Pons (tissue), 1 donor: ENCODE data around the gene OSCAR.

Source experiments
- DNase-seq: peaks from one replicate; pipeline ENCODE4 v3.0.0-alpha.2; 2016; ENCODE audit warnings: low spot score

The OSCAR gene, protein sequence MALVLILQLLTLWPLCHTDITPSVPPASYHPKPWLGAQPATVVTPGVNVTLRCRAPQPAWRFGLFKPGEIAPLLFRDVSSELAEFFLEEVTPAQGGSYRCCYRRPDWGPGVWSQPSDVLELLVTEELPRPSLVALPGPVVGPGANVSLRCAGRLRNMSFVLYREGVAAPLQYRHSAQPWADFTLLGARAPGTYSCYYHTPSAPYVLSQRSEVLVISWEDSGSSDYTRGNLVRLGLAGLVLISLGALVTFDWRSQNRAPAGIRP

DNA sequence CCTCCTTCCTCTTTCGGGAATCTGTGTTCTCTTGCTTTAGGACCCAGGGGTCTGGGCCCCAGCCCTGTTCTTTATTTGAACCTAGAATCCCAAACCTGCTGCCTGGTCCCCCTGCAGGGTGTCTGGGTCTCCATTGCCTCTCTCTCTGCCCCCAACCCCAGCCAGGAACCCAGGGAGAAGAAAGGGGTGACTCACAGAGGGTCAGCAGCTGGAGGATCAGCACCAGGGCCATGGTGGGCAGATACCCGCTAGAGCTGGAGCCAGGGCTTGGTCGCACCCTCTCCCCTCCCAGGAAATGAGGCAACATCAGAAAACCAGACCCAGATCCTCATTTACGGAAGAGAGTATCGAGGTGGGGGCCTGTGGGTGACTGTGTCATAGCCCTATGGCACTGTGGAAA, at the start of gene OSCAR:
OSCAR (minus strand) TSS at position 243 of the 400 bp plus-strand sequence; CDS start at position 232, 11 bp downstream.
- peak; percentile 40 for DNase-seq

DNA sequence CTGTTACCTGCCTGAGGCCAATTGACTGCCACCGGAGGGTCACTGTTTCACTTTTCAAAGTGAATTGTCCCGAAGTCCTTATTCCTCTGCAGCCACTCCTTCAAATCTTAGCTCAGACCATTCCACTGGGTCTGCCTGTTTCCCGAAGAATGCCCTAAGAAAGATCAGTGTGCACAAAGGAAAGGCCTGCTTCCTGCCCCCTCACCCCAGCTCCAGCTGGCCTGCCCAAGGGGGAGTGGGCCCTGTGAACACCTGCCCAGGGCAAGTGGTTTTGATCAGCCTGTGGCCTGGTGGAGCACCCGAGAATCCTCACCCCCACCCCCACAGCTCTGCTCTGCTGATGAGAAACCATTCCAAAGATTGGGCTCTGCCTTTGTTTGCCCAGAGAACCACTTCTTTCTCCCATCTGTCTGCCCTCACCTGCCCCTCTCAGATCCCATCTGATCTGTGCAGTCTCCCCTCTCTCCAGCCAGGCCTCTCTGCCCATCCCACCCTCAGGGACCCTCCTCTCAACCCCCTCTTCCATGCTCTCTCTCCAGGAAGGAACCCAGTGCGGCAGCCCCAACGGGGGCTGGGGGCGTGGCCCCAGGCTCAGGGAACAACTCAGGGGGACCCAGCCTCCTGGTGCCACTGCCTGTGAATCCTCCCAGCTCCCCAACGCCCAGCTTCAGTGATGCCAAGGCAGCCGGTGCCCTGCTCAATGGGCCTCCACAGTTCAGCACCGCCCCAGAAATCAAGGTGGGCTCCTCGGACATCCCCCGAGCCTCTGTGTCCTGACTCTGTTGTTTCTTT, 48.6 kb upstream of the OSCAR start:
- DNase-seq: no peak

DNA sequence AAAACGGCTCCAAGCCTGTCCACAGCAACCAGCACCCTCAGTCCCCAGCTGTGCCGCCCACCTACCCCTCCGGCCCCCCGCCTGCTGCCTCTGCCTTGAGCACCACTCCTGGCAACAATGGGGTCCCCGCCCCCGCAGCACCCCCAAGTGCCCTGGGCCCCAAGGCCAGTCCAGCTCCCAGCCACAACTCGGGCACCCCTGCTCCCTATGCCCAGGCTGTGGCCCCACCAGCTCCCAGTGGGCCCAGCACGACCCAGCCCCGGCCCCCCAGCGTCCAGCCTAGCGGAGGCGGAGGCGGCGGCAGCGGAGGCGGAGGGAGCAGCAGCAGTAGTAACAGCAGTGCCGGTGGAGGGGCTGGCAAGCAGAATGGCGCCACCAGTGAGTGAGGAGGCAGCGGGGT, 47.6 kb upstream of the OSCAR start:
- no peak for DNase-seq

DNA sequence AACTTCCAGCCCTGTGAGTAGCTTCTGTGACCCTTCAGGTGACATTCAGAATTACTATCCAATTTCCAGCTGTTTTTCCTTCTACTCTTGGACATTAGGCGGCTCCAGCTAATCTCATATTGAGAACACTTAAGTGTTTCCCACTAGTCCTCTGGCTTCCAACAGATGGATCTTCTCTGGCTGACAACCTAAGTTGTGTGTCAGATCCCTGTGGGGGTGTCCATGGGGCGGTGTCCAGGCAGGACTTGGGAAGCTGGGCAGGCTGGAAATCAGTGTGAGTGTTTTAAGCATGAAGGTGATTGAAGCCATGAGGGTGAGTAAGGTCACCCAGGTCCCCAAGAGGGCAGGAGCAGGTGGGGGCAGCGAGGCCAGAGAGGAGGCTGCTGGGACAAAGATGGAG, 47.1 kb upstream of the OSCAR start:
- DNase-seq: no peak

DNA sequence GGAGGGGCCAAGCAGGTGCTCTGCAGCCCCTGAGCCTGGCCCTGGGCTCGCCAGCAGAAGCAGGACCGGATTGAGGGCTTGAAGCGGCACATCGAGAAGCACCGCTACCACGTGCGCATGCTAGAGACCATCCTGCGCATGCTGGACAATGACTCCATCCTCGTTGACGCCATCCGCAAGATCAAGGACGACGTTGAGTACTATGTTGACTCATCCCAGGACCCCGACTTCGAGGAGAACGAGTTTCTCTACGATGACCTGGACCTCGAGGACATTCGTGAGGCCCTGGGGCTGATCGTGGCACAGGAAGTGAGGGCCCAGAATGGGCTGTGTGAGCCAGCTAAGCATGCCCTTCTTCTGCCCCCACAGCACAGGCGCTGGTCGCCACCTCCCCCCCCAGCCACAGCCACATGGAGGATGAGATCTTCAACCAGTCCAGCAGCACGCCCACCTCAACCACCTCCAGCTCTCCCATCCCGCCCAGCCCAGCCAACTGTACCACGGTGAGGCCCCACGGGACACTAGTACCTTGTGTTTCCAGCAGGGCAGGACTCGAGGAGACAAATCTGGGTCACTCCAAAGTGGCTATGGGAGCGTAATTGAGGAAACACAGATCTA, 45.0 kb upstream of the OSCAR start:
- no peak for DNase-seq

DNA sequence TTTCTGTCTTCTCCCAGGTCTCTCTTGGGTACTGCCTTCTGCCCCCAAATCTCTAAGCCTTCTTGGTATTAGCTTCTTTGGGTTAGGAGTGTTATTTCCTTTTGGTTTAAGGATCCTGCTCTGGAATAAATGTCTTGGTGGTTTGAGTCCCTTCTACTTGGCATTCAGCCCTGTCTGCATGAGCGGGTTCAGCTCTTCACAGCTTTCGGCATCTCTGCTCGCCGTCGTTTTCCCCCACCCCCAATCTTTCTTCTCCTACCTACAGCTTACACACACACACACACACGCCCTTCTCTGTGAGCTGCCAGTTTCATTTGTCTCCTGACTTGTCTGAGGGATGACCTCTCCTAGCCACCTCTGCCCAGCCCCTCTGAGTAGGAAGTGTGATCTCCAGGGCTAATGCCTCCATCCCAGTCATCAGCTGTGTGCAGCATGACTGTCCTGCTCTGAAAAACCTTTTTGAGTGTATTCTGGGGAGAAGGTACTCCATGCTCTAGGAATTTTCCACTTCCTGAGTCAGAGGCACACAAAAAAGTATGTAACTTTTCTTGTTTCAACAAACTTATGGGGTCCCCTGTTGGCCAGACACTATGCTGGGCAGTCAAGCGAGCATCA, 41.7 kb upstream of the OSCAR start:
- DNase-seq: no peak

DNA sequence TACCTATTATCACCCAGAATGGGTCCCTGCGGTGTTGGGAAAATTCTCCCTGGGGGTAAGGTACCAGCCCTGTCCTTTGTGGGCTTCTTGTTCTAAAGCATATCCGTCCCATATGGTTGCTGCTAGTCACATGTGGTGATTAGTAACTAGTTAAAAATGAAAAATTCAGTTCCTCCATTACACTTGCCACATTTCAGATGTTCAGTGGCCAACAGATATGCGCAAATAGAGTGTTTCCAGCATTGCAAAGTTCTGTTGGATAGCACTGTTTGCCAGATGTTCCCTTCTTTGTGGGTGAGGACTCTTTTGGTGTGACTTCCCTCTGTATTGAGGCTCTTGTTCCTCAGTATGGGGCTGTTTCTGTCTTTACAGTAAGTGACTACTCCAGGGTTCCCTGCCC, 40.8 kb upstream of the OSCAR start:
- DNase-seq: no peak

DNA sequence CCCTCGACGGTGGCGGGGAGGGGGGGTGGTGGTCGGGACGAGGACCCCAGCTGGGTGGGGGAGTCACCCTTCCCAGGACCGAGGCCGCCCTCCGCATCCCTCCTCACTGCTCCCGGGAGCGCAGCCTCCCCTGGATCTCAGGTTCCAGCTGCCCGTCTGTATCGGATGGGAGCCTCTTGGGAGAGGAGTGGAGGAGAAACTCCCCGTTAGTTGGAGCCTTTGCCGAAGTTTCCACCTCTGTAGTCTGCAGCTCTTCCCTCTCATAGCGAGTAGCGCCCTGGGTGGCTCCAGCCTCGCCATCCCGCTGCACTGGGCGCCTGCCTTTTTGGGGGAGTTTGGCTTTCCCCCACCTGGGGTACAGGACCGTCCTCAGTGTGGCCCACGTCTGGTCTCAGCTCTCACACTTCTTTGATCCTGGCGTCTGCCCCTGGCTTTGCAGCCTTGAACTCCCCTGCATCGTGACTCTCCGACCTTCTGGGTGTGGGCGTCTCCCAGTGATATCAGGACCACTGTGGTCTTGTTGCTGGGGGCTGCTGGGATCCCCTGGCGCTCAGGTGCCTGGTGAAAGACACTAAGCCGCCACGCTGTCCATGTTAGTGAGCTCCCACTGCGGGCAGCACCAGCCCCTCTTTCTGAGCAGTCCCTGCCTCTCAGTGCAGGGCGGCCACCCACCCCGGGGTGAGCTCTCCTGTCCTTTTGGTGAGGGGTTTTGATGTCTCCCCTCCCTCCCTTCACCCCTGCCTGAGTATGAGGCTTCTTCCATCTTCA, 38.1 kb upstream of the OSCAR start:
- no peak for DNase-seq

DNA sequence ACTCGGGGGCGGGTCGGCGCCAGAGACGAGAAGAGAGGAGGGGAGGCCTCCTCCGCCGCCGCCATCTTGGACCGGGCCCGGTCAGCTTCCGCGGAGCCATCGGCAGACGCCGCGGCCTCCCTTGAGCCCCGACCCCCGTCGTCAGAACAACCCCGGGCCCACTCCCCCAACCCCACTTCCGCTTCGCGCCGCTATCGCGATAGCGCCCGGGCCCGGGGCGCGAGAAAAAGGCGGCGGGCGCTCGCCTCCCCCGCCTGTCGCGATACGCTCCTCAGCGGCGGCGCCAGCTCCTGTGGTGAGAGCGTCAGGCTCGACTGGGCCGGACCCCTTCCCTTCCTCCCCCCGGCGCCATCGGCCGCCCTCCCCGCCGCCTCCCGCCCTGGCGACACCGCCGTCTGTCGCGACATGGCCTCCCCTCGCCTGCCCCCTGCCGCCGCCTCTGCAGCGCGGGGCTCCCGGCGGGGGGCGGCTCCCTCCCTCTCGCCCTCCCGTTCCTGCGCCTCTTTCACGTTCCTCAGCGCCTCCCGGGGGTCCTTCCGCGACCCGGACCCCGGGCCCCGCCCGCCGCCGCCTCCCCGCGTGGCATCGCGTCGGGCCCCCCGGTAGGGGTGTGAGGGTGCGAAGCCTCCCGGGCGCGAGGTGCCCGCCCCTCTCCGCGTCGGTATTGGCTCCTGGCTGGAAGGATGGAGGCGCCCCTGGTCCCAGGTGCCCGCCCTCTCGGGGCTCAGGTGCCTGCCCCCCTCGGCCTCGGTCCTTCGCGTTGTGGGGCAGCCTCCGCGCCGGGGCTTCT, 37.3 kb upstream of the OSCAR start, which contains the start of gene CNOT3:
CNOT3 (plus strand) TSS at position 64 of the 790 bp plus-strand sequence. CDS start 5,217 bp downstream, outside the sequence.
- no peak for DNase-seq

DNA sequence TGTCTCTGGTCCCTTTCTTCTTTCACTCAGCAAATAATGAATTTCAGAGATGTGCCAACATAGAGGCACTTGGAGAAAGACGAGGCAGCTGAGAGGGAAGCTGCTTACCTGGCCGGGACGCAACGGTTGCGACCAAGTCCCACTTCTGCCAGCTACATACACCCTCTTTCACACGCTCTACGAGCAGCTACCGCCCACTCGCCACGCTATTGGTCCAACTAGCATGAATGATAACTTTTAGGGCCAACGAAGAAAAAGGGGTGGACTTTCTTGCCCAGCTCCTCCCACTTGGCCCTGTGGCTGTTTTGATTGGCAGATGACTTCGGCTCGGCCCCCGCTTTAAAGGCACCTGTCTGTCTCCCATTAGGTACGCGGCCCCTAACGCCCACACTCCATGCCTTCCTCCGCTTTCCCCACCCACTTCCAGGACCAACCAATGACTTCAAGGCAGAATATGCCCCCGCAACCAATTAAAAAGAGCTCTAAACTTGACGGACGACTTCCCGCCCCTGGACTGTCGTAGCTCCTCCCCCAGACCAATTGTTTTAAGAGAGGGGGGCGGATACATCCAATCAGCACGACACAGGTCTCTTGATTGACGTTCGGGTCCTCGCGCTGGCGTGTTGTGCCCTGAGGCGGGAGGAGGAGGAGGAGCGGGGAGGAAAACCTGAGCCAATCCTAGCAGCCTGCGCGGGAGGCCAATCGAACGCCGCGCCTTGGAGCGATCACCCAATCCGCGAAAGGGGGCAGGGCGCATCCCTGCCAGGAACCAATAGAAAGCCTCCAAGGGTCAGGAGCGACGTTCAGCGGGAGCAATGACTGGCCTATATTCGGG, 36.5 kb upstream of the OSCAR start:
- peak; percentile 100 for DNase-seq

DNA sequence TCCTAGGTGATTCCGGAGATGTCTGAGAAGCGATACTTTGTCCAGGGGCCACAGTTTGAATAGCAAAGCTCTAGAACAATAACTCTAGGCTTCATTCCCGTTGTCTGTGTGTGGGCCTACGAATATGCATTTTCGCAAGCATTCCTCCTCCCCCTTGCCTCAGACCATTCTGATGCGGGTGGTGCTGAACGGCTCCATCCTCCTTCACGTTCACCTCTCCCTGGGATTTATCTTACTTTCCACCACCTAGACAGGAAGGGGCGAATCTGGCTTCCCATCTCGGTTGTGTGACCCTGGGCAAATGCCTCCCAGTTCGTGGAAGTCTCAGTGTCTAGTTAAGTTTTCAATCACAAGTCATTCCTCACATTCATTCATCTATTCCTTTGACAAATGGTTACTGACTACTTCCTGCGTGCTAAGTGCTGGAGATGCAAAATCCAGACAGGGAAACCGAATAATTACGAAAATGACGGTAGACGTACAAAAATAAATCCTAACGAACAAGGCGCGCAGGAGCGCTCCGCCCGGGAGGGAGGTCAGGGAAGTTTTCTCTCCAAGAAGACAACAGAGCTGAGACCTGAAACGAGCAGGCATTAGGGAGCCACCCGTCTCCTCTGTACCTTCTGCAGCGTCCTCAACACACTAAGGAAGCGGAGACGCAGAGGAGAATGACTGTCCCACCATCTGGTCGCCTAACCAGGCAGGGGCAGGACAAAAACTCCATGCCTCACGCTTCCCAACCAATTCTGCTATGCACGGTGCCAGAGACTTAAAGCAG, 35.7 kb upstream of the OSCAR start:
- no peak for DNase-seq

DNA sequence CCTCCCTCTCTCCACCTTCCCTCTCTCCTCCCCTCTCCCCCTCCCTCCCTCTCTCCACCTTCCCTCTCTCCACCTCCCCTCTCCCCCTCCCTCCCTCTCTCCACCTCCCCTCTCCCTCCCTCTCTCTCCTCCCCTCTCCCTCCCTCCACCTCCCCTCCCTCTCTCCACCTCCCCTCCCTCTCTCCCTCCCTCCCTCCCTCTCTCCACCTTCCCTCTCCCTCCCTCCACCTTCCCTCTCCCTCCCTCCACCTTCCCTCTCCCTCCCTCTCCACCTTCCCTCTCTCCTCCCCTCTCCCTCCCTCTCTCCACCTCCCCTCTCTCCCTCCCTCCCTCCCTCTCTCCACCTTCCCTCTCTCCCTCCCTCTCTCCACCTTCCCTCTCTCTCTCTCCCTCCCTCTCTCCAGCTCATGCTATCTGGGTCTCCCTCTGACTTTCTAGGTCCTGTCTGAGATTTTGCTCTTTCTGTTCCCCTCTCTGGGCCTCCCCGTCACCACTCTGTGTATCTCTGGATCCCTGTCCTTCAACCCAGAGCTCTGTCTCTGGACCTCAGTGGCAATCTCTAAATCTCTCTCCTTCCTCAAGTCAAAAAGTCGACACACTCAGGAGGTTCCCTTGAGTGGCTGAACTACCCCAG, 33.5 kb upstream of the OSCAR start:
- DNase-seq: no peak

DNA sequence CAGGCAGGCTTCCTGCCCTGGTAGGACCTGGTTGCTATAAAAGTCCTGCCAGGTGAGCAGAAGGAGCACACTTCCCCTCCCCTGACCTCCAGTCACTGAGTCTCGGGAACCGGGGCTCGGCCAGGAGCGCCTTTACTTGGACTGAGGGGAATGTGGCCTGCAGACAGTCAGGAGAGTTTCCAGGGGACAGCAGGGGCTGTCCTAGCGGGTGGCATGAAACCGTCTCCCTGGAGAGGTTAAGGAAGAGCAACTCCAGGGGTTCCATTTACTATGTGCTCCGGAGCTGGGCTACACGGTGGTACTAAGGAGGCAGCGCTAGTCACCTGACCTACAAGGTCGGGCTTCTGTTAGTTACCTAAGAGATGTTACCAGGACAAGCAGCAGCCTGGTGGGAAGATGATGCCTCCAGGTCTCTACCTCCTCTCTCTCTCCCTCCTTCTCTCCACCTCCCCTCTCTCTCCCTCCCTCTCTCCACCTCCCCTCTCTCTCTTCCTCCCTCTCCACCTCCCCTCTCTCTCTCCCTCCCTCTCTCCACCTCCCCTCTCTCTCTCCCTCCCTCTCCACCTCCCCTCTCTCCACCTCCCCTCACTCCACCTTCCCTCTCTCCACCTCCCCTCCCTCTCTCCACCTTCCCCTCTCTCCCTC, 32.8 kb upstream of the OSCAR start:
- peak; percentile 44 for DNase-seq

DNA sequence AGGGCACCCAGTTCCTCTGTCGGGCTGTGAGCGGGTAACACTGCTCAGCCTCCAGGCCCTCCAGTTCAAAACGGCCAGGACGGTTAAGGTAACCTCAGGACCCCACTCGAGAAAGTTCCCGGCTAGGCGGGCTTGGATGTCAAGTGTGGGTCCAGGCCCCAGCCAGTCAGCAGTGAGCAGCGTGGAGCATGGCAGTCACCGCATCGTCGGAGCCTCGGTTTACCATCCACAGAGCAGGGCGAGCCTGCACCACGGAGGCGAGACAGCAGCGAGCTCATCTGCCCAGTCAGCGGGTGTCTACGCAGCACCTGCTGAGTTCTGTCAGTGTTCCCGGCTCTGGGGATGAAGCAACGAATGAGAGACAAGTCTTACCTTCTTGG, 29.0 kb upstream of the OSCAR start:
- no peak for DNase-seq

DNA sequence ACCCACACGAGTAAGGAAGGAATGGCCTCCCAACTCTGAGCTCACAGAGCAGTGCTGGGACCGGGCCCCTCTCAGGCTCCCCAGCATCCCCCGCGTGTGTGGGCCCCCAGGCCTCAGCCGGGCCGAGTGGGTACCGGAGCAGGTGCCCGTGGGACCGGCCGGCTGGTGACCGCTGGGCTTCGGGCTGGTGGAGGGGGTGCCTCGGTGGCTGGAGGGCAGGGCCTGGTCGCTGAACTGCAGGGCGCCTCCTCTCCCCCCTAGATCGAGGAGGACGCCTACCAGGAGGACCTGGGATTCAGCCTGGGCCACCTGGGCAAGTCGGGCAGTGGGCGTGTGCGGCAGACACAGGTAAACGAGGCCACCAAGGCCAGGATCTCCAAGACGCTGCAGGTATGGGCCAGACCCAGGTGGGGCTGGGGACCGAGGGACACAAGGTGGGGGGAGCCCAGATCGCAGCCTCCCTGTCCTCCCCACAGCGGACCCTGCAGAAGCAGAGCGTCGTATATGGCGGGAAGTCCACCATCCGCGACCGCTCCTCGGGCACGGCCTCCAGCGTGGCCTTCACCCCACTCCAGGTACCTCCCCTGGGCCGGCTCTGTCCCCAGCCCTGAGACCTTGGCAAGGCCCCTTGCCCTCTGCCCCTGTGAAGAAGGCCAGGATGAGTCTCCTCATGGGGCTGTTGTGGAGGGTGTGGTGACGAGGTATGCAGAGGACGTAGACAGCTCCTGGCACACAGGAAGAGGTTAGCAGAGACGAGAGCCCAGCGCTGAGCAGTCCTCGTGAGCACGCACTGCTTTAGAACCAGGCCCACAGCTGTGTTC, 28.4 kb upstream of the OSCAR start:
- DNase-seq: no peak

DNA sequence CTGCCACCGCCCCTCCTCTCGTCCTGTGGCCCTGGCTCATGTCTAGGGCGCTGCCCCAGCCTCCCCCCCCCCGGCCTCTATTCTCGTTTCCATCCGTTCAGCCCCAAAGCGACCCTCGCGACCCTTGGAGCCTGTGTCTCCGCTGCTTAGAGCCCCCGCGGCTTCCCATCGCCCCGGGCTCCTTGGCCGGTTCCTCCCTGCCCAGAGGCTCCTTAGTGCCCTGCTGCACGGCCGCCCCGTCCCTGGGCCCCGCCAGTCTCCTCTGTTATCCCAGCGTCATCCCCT, 27.8 kb upstream of the OSCAR start:
- DNase-seq: no peak

DNA sequence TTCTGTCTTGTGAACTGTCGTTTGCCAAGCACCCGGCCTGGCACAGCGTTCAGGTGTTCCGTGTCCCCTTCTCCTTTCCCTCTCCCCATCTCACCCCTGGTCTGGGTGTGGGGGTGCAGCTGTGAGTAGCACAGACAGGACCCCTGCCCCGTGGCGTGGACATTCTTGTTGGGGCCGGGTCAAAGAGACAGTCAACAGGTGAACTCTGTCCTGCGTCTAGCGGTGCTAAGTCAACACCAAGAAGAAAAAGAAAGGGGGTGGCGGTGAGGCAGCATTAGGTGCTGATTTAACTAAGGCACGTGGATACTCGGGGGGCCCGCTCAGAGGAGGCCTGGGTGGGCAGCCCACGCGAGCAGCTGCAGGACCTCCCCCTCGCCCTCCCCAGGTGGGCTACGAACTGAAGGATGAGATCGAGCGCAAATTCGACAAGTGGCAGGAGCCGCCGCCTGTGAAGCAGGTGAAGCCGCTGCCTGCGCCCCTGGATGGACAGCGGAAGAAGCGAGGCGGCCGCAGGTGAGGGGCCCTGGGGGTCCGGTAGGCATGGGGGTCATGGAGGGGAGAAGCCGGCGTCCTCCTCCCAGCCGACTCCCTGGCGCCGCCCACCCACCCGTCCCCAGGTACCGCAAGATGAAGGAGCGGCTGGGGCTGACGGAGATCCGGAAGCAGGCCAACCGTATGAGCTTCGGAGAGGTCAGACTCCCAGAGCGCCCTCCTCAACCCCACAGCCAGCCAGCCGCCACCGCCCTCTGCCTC, 27.3 kb upstream of the OSCAR start:
- DNase-seq: no peak
